ENCODE data around the gene TECPR2.

TECPR2 gene

GRCh38 chr14:102500158-102500662 is 137.5 kb downstream of the TECPR2 start:
- no peak for DNase-seq

- no peak for DNase-seq
Observed at GRCh38 chr14:102500713-102501112, 138.0 kb downstream of the TECPR2 start.

- DNase-seq, result no peak
Observed at GRCh38 chr14:102501751-102502315, 139.1 kb downstream of the TECPR2 start.

GRCh38 chr14:102502571-102502970 is 139.8 kb downstream of the TECPR2 start:
- no peak for DNase-seq

- no peak for DNase-seq
Observed at GRCh38 chr14:102503641-102504327, 141.0 kb downstream of the TECPR2 start.

- no peak for DNase-seq
Observed at GRCh38 chr14:102504328-102504999, 141.7 kb downstream of the TECPR2 start.

- no peak for DNase-seq
Observed at GRCh38 chr14:102505000-102505619, 142.4 kb downstream of the TECPR2 start.

- no peak for DNase-seq
Observed at GRCh38 chr14:102505775-102506625, 143.3 kb downstream of the TECPR2 start.

GRCh38 chr14:102506626-102506925 is 143.8 kb downstream of the TECPR2 start:
- DNase-seq, result no peak

- no peak for DNase-seq
Observed at GRCh38 chr14:102507081-102507856, 144.5 kb downstream of the TECPR2 start.

- DNase-seq, result no peak
Observed at GRCh38 chr14:102507857-102508312, 145.1 kb downstream of the TECPR2 start.

GRCh38 chr14:102508410-102508773 is 145.7 kb downstream of the TECPR2 start:
- DNase-seq, result no peak

GRCh38 chr14:102508774-102509745 is 146.3 kb downstream of the TECPR2 start:
- no peak for DNase-seq

GRCh38 chr14:102509746-102510615 is 147.2 kb downstream of the TECPR2 start, which contains the start of gene ANKRD9:
TSS of gene ANKRD9 (minus strand) at chr14:102509776. CDS start at chr14:102507889, 1,887 bp downstream.
- peak; percentile 32 for DNase-seq

GRCh38 chr14:102510616-102511520 is 148.1 kb downstream of the TECPR2 start:
- DNase-seq, result no peak

- no peak for DNase-seq
Observed at GRCh38 chr14:102511538-102511937, 148.8 kb downstream of the TECPR2 start.

- DNase-seq, result no peak
Observed at GRCh38 chr14:102512793-102513300, 150.1 kb downstream of the TECPR2 start.

All from KG1 (cell line).